ENCODE data around the gene ZNF620. TPM values are rescaled to one million over a fixed set of nuclear protein-coding genes. Genes with fewer than 3 reads are reported as not detected.

ZNF620 gene
- total RNA-seq, 1 experiment from 2014 or later, result 4.1 TPM

- intact Hi-C loops (cut with micrococcal nuclease; ENCODE audit: unreplicated experiment), result no loop called here
- no TSS peak for BruUV-seq (replicated peaks)
- no peak overlapping the region for H3K4me2 ChIP-seq
- no peaks in the 10 kb centered on the region for H3K4me1 ChIP-seq (replicated peaks; ENCODE audit: insufficient read depth)
- H3F3A ChIP-seq (ENCODE audit: insufficient read depth, low read depth), result no peaks in the 10 kb centered on the region
- DNase-seq, result no peak
- H4K20me1 ChIP-seq (ENCODE audit: insufficient read depth), result no peaks in the 10 kb centered on the region
- no peak overlapping the region for H3K4me3 ChIP-seq
- H3K9me3 ChIP-seq (ENCODE audit: insufficient read depth, low read depth), result no peaks in the 10 kb centered on the region
- H3K79me2 ChIP-seq (ENCODE audit: low read depth), result no peaks in the 10 kb centered on the region
- ChIA-PET CTCF (no interaction called here), POLR2A (ENCODE audit: unreplicated experiment) (no interaction called here)
- H3K9me2 ChIP-seq (ENCODE audit: insufficient read depth), result no peaks in the 10 kb centered on the region
- no peaks in the 10 kb centered on the region for H3K27me3 ChIP-seq (ENCODE audit: insufficient read depth, low read depth)
- no peak for TF ChIP-seq CTCF (conservative IDR thresholded peaks at IDR 0.05)
- no peak for TF ChIP-seq EZH2 (IDR thresholded peaks at IDR 0.05; ENCODE audit: low read depth)
- H3K36me3 ChIP-seq (ENCODE audit: low read depth), result no peaks in the 10 kb centered on the region
- H3K27ac ChIP-seq, result no peak overlapping the region
- H2AFZ ChIP-seq, result no peak overlapping the region
Measured at GRCh38 chr3:40566694-40567093, 60.9 kb downstream of the ZNF620 start.

Other genes starting within 250 kb of the ZNF620 start
- 30.9 and 39.9 TPM in 2 replicates for gene EIF1B, start 196.3 kb upstream of the ZNF620 start, total RNA-seq (2021)
- gene ENTPD3, start 118.9 kb upstream of the ZNF620 start, total RNA-seq (2021), result not detected in 2 replicates
- 1,756 and 2,201 TPM in 2 replicates for gene RPL14, start 48.7 kb upstream of the ZNF620 start, total RNA-seq (2021)
- 5.1 and 6.9 TPM in 2 replicates for gene ZNF619, start 28.9 kb upstream of the ZNF620 start, total RNA-seq (2021)
- 21.1 and 26.2 TPM in 2 replicates for gene ZNF621, start 18.9 kb downstream of the ZNF620 start, total RNA-seq (2021)

All from PC-9 (cell line).